ENCODE results near the gene HMCN2. TPM values are rescaled to one million over a fixed set of nuclear protein-coding genes. Genes with fewer than 3 reads are reported as not detected.

HMCN2 gene
- total RNA-seq, 1 experiment from 2014 or later = not detected

DNA sequence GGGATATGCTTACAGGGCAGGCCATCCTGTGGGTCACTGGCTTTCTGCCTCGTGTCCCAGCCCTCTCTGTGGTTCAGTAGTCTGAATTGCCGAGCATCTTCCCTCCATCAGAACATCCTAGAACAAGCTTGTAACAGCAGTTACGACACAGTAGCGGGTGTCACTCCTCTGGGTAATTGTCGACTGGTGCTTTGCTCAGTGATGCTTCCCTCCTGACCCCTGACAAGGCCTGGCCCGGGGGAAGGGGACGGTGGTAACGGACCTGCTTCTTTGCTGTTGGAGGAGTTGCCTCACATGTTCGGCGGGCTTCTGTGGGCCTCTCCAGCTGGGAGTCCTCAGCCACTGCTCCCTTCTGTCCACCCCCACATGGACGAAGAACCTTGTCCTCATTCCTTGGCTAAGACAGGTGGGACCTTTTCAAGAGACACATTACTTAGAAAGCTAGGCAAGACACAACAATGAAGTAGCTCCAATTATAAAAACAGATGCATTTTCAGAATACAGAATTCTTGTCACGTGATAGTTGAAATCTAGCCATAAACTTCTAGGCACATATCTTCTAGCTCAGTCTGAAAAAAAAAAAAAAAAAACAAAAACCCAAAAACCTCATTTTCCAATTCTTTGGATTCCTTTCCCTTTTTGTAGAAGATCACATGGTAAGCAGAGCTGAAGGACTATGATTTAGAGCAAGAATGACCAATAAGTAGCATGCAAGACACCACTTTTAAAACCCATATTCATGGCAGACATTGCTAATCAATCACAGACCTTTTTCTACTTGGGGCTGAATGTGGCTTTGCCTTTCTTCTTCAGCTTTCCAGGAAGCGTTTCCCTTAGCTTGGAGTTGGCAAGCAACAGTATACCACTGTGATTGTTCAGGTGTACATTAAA lies 25.0 kb downstream of the HMCN2 start:
- TF ChIP-seq, protein P1, sequence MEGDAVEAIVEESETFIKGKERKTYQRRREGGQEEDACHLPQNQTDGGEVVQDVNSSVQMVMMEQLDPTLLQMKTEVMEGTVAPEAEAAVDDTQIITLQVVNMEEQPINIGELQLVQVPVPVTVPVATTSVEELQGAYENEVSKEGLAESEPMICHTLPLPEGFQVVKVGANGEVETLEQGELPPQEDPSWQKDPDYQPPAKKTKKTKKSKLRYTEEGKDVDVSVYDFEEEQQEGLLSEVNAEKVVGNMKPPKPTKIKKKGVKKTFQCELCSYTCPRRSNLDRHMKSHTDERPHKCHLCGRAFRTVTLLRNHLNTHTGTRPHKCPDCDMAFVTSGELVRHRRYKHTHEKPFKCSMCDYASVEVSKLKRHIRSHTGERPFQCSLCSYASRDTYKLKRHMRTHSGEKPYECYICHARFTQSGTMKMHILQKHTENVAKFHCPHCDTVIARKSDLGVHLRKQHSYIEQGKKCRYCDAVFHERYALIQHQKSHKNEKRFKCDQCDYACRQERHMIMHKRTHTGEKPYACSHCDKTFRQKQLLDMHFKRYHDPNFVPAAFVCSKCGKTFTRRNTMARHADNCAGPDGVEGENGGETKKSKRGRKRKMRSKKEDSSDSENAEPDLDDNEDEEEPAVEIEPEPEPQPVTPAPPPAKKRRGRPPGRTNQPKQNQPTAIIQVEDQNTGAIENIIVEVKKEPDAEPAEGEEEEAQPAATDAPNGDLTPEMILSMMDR (IDR thresholded peaks at IDR 0.05; ENCODE audit: unreplicated experiment) = no peak
- Mint-ChIP-seq H3K36me3 (ENCODE audit: insufficient read depth, unreplicated experiment) (no peaks in the 10 kb centered on the region), H3K4me3 (ENCODE audit: unreplicated experiment) (no peak overlapping the region), H3K27ac (ENCODE audit: low read depth, unreplicated experiment) (no peak overlapping the region), H3K4me1 (ENCODE audit: insufficient read depth, unreplicated experiment) (no peaks in the 10 kb centered on the region), H3K9me3 (ENCODE audit: unreplicated experiment) (no peaks in the 10 kb centered on the region), H3K27me3 (ENCODE audit: insufficient read depth, unreplicated experiment) (peaks cover 92% of the 10 kb centered on the region)
- no TSS peak for BruUV-seq (replicated peaks)
- ChIA-PET POLR2A (interaction anchor here (1.3 kb wide), 1 partner anchor 39 kb away, joined by 3 read pairs; no protein-coding TSS in a partner anchor), CTCF (interaction anchor here (0.6 to 0.7 kb wide), 3 partner anchors 38 to 50 kb away, joined by 3 to 8 read pairs (median 3); no protein-coding TSS in a partner anchor)
- DNase-seq (ENCODE audit: unreplicated experiment) = no peak
- intact Hi-C loops (cut with micrococcal nuclease) = no loop called here

DNA sequence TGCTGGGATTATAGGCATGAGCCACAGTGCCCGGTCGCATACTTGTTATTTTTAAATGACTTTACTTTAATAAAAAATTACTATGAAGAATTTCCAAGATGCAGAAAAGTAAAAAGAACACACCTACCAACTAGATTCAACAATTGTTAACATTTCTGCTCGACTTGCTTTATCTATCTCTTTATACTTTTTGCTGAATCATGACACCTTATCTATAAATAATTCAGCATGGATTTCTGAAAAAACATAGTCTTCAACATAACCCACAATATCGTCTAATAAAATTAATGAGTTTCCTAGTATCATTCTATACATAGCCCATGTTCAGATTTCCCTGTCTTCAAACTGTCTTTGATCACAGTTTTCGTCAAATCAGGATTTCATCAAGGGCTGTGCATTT lies 25.9 kb downstream of the HMCN2 start:
- Mint-ChIP-seq H3K27ac (ENCODE audit: low read depth, unreplicated experiment) (no peak overlapping the region), H3K4me1 (ENCODE audit: insufficient read depth, unreplicated experiment) (no peaks in the 10 kb centered on the region), H3K4me3 (ENCODE audit: unreplicated experiment) (no peak overlapping the region), H3K27me3 (ENCODE audit: insufficient read depth, unreplicated experiment) (peaks cover 92% of the 10 kb centered on the region), H3K36me3 (ENCODE audit: insufficient read depth, unreplicated experiment) (no peaks in the 10 kb centered on the region), H3K9me3 (ENCODE audit: unreplicated experiment) (no peaks in the 10 kb centered on the region)
- no peak for DNase-seq (ENCODE audit: unreplicated experiment)
- intact Hi-C loops (cut with micrococcal nuclease) = no loop called here
- BruUV-seq (replicated peaks) = no TSS peak
- ChIA-PET POLR2A (no interaction called here), CTCF (no interaction called here)
- TF ChIP-seq, protein P1 (IDR thresholded peaks at IDR 0.05; ENCODE audit: unreplicated experiment) = no peak

GRCh38 chr9:130292106-130292505 lies 26.5 kb downstream of the HMCN2 start:
- no TSS peak for BruUV-seq (replicated peaks)
- H3K4me3 Mint-ChIP-seq (ENCODE audit: unreplicated experiment) = no peak overlapping the region
- H3K36me3 Mint-ChIP-seq (ENCODE audit: insufficient read depth, unreplicated experiment) = no peaks in the 10 kb centered on the region
- H3K4me1 Mint-ChIP-seq (ENCODE audit: insufficient read depth, unreplicated experiment) = no peaks in the 10 kb centered on the region
- TF ChIP-seq, protein P1 (IDR thresholded peaks at IDR 0.05; ENCODE audit: unreplicated experiment) = no peak
- peaks cover 92% of the 10 kb centered on the region for H3K27me3 Mint-ChIP-seq (ENCODE audit: insufficient read depth, unreplicated experiment)
- no peak for DNase-seq (ENCODE audit: unreplicated experiment)
- ChIA-PET POLR2A (no interaction called here), CTCF (no interaction called here)
- no peaks in the 10 kb centered on the region for H3K9me3 Mint-ChIP-seq (ENCODE audit: unreplicated experiment)
- no peak overlapping the region for H3K27ac Mint-ChIP-seq (ENCODE audit: low read depth, unreplicated experiment)
- intact Hi-C loops (cut with micrococcal nuclease) = no loop called here

GRCh38 chr9:130294664-130295063 lies 29.1 kb downstream of the HMCN2 start:
- intact Hi-C loops (cut with micrococcal nuclease) = no loop called here
- Mint-ChIP-seq H3K36me3 (ENCODE audit: insufficient read depth, unreplicated experiment) (no peaks in the 10 kb centered on the region), H3K27me3 (ENCODE audit: insufficient read depth, unreplicated experiment) (peaks cover 81% of the 10 kb centered on the region), H3K4me3 (ENCODE audit: unreplicated experiment) (no peak overlapping the region), H3K9me3 (ENCODE audit: unreplicated experiment) (no peaks in the 10 kb centered on the region), H3K27ac (ENCODE audit: low read depth, unreplicated experiment) (no peak overlapping the region), H3K4me1 (ENCODE audit: insufficient read depth, unreplicated experiment) (no peaks in the 10 kb centered on the region)
- BruUV-seq (replicated peaks) = no TSS peak
- ChIA-PET CTCF (no interaction called here), POLR2A (no interaction called here)
- no peak for DNase-seq (ENCODE audit: unreplicated experiment)
- TF ChIP-seq, protein P1 (IDR thresholded peaks at IDR 0.05; ENCODE audit: unreplicated experiment) = no peak
